ENCODE measurements around the gene CSNK1A1L.

The CSNK1A1L gene

DNA sequence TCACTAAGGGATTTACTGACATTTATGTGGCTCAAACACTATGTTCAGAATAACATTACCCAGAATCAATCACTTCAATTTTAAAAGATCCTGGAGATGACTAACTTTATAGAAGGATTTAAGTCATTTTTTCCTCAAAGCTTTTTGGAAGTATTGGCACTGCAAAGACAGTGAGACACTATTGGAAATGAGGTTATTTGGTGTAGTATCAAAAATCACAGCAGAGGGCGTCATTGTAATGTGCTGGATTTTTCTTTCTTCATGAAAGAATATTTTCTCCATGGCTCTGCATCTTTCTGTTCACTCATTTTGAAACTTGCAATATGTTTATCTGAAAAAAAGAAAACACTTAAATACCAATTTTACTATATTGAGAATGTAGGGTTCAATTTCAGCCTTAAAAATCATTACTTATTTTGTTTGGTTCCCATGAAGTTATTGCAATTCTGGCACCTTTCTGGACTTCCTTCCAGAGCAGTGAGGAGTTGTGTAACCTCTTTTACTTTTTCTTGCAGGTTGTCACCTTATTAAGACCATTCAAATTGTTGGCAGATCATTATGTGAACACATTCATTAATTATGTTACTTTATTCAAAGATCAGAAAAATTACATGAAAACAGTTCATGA is 3.7 kb upstream of the CSNK1A1L start:
- H3K4me3 ChIP-seq (ENCODE audit: low read length), result no peak overlapping the region
- DNase-seq (ENCODE audit: low read depth, low spot score), result peak; percentile 8

DNA sequence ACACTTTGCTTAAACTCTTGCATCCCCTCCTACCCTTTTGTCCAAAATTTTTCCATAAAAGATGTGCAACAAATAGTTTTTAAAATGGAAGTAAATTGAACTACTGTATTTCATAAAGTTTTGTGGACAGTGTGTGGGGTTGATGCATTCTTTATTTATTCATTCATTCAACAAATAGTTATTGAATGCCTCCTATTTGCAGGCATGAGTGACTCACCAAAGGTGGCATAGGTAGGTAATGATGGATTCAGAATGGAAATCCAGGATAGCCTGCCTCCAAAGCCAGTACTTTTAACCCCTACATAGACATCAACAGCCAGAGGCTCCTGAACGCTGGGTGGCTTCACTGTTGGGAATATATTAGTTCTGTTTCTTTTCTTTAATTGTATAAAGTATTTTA is 2.4 kb upstream of the CSNK1A1L start:
- no peak for DNase-seq (ENCODE audit: low read depth, low spot score)
- no peak overlapping the region for H3K4me3 ChIP-seq (ENCODE audit: low read length)

DNA sequence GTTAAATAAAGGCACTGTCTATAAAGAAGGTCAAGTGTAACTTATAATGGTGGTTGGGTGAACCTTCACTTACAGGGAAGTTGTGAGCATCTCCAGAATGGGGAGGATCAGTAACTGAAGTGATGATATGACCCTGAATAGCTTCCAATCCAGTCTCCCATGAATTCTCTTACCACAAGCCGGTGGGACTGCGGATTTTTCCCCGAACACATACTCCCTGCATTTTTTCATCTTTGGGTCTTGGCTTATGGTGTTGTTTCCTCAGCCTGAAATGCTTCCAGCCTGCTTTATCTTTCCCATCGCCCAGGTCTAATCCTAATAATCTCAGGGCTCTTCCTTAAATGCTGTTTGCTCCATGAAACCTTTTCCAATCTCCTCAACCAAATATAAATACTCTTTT is 2.0 kb upstream of the CSNK1A1L start:
- no peak for DNase-seq (ENCODE audit: low read depth, low spot score)
- H3K4me3 ChIP-seq (ENCODE audit: low read length), result no peak overlapping the region

DNA sequence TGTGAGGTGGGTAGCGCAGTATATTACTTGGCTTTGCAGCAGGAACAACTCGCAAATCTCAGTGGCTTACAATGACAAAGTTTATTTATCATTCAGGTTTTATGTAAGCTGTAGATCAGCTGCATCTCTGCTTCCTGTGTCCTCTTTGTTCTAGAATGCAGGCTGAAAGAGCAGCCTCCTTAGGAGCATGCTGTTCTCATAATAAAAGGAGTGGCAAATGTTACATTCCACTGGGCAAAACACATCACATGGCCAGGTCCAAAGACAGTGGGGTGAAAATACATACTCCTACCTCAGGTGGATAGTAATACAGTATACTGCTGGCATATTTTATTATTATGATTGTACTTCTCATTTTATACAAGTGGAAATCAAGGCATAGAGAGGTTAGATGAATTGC is 1.2 kb upstream of the CSNK1A1L start:
- no peak overlapping the region for H3K4me3 ChIP-seq (ENCODE audit: low read length)
- DNase-seq (ENCODE audit: low read depth, low spot score), result no peak

DNA sequence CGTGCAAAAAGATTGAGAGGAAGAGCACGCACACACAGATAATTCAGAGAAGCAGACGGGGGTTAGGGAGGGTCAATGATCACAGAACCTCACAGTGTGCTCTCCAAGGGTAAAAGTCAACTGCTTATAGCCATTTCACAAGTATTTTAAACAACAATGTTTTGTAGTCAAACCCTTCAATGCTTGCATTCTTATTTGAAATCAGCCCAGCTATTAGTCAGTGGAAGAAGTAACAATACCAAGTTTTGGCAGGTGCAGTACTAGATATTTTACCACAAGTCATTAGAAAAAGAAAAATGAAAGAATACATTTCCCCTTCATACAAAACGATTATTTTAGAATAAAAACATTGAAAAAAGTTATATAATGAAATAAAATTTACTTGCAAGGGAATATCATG is 2.6 kb downstream of the CSNK1A1L start:
- no peak for DNase-seq (ENCODE audit: low read depth, low spot score)
- no peak overlapping the region for H3K4me3 ChIP-seq (ENCODE audit: low read length)

DNA sequence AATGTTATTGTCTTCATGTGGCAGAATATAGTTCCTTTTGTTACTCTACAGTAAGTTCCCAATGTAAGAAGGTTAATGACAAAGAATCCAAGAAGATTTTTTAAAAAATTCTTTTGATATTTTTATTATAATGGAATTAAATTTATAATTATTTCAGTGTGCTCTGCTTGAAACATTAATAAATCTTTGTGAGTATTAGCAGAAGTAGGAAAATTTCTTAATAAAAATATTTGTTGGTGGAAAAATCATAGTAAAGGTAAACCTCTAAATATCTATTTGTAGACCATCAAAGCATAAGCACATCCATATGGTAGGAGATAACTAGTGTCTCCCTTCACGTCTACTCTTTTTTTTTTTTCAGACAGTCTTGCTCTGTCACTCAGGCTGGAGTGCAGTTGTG is 4.3 kb downstream of the CSNK1A1L start:
- no peak overlapping the region for H3K4me3 ChIP-seq (ENCODE audit: low read length)
- DNase-seq (ENCODE audit: low read depth, low spot score), result no peak

DNA sequence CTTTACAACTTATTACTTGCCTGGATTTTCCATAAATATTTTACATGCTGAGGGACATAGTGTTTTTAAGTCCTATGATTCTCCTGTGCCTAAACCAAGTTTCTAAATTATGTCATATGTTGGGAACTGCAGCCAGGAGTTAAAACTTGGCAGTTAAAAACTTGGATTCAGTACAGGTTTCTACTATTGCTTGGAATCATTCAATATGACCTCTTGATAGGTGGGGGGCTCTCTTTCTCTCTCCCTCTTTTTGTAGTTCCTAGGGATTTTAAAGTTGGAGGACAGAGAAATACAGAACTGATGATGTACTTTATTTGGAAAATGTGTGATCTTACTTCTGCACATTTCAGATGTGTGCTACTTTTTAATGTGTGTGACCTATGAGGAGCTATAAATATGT is 4.7 kb downstream of the CSNK1A1L start:
- H3K4me3 ChIP-seq (ENCODE audit: low read length), result no peak overlapping the region
- DNase-seq (ENCODE audit: low read depth, low spot score), result no peak

DNA sequence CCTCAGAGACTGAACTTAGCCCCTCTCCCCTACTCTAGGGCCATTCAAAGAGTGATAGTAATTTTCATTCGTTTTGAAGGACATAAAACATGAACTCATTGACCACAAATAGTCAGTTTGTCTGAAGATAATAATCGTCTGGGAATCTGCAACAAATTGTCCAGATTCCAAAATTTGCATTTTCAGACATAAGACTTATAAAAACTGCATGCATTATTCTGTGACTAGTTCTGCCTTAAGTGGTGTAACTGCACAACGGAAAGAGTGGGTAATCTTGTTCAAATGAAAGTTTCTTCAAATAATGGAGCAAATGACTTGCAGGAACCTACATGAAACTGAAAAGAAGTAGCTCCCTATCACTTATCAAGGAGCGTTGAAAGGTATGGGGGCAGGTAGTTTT is 8.4 kb downstream of the CSNK1A1L start:
- no peak overlapping the region for H3K4me3 ChIP-seq (ENCODE audit: low read length)
- DNase-seq (ENCODE audit: low read depth, low spot score), result no peak

DNA sequence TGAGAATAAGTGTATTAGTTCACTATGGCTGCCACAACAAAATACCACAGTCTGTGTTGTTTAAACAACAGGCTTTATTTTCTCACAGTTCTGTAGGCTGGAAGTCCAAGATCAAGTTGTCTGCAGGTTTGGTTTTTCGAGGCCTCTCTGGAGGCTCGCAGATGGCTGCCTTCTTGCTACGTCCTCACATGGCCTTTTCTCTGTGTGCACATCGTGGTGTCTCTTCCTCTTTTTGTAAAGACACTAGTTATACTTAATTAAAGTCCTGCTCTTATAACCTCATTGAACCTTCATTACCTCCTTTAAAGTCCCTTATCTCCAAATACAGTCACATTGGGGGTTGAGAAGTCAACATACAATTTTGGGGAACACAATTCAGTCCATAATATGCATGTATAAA is 10.6 kb downstream of the CSNK1A1L start:
- H3K4me3 ChIP-seq (ENCODE audit: low read length), result no peak overlapping the region
- no peak for DNase-seq (ENCODE audit: low read depth, low spot score)

DNA sequence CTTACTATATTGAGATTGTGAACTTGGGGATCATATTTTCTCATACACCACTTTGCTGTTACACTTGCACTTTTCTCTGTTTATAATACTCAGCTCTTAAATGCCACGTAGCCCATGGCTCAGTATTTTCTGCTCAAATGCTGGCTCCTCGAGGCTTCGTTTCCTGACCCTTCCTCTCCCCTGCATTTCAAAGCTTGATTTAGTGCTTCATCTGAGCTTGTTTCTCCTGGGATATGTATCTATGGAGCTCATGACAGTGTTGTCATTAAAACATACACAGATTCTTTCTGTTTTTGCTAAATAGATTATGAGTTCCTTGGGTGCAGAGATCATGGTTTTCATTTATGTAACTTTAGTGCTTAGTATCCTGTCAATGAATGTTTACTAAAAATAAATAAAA is 11.4 kb downstream of the CSNK1A1L start:
- no peak overlapping the region for H3K4me3 ChIP-seq (ENCODE audit: low read length)

DNA sequence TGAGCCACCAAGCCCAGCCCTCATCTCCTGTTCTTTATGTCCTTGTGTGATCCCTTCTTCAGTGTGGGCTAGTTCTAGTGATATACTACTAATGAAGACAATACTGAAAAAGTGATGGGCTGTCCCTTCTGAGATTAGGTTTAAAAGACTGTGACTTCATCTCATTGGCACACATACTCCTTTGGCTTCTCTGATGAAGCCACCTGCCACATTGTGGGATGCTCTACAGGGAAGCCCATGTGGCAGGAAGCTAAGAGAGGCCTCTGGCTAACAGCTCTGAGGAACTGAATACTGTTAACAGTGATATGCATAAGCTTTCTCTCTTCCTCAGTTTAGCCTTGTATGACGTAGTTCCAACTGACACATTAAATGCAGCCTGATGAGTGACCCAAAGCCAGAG is 13.6 kb downstream of the CSNK1A1L start:
- DNase-seq (ENCODE audit: low read depth, low spot score), result peak; percentile 5
- no peak overlapping the region for H3K4me3 ChIP-seq (ENCODE audit: low read length)

More for the DNA sequence above, 11.4 kb downstream of the CSNK1A1L start:
- no peak for DNase-seq (ENCODE audit: low read depth, low spot score)

DNA sequence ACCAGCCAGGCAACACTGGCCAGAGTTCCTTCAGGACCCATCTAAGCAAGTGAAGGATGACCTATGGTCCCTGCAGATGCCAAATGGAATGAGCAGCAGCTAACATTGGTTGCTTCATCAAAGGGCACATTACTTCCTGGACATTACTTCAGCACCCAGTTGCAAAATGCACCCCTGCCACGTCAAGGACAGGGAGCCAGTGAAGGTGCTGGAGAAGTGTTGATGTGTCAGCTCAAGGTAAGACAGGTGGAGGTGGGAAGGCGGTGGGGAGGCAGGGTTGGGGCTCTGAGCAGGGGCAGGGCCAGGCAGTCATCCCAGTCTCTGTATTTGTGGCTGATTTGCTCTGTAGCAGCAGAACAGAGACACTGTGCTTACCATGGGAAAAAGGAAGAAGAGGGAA is 14.6 kb downstream of the CSNK1A1L start:
- DNase-seq (ENCODE audit: low read depth, low spot score), result no peak
- H3K4me3 ChIP-seq (ENCODE audit: low read length), result no peak overlapping the region

DNA sequence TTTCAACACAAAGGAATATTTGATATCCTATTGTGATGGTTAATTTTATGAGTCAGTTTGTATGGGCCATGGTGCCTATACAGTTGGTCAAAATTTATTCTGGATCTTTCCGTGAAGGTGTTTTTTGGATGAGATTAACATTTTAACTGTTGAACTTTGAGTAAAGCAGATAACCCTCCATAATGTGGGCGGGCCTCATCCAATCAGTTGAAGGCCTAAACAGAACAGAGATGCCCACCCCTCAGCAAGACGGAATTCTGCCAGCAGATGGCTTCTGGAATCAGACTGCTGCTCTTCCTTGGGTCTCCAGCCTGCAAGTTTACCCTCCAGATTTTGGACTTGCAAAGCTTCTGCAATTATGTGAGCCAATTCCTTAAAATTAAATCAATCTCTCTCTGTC is 16.0 kb downstream of the CSNK1A1L start:
- DNase-seq (ENCODE audit: low read depth, low spot score), result no peak
- H3K4me3 ChIP-seq (ENCODE audit: low read length), result no peak overlapping the region

DNA sequence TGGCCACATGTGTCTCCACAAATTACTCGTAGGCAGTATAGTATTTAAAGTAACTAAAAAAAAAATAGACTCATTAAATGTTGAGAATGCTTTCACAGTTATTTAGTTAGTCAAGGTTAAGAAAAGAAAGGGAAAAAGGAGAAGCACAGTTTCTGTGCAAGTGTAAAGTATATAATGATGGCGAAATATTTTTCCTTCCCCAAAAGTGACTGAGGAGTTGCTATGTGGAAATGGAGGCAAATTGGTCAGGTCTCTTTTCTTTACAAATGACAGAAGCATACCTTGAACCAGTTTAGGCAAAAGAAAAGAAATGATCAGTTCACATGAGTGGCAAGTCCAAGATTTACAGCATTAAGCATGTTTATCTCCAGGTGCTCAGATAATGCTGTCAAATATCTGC is 18.0 kb downstream of the CSNK1A1L start:
- no peak overlapping the region for H3K4me3 ChIP-seq (ENCODE audit: low read length)
- no peak for DNase-seq (ENCODE audit: low read depth, low spot score)

DNA sequence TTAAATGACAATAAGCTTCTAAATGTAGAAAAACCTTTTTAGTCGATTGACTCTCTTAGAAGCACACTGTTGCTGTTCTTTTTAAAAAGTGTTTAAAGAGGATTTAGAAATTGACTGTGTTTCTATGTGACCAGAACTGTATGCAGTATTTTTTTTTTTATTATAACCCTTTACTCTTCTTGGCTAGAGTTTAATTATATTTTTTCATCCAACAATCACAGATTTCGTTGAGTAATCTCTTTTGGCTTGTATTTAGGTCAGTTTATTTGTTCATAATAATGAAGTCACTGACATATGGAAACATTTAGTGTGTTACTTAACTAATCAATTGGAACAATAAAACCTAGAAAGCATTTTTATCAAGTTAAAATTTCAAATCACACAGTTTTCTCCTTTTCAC is 19.9 kb downstream of the CSNK1A1L start:
- DNase-seq (ENCODE audit: low read depth, low spot score), result no peak
- no peak overlapping the region for H3K4me3 ChIP-seq (ENCODE audit: low read length)

DNA sequence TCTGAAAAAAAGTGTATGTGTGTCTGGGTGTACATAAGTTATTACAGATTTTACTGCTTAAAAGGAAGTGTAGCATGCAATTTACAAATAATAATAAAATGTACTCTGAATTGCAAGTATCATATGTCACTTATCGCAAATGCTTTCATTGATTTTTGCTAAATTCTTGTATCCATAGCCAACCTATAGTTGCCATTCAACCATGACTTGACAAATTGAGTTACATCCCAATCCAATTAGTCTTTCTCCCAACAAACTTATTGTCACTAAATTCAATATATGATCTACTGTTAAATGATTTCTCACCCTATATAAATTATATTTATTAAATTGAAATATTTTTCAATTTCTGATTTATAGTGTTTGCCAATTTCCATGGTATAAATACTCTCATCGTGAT is 28.6 kb downstream of the CSNK1A1L start:
- DNase-seq (ENCODE audit: low read depth, low spot score), result no peak

DNA sequence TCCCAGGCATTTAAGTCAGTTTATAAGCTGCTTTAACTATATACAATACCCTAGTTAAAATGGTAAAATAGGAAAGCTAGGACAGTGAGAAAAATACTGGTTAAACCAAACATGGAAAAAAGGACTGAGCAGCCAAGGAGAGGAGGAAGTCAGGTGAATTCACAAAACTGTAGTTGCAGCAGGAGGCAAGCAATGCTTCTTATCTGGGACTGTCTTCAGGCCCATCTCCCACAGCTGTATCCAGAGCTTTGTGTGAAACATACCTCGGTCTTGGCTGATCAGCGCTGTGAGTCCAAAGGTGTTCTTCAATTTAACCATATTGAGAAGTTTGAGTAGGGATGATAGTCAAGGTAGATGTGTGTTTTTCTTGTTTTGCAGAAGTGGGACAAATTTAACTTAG is 30.3 kb downstream of the CSNK1A1L start:
- no peak overlapping the region for H3K4me3 ChIP-seq (ENCODE audit: low read length)
- no peak for DNase-seq (ENCODE audit: low read depth, low spot score)

More for the DNA sequence above, 28.6 kb downstream of the CSNK1A1L start:
- H3K4me3 ChIP-seq (ENCODE audit: low read length), result no peak overlapping the region

DNA sequence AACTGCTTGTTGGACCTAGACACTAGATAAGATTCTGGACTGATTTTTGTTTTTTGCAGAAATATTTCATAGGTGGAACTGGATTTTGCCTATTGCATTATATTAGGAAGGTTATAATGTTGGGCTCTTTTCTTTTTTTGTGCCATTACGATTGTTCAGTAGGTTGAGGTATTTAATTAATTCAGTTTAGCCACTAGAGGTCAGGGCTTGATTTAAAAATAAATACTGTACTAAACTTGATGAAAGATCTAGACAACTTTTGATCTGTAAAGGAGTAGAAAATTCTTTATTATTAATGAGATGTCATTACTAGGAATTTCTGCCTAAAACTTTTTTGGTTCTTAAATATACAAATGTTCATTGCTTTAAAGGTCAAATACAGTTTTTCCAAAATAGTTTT is 30.8 kb downstream of the CSNK1A1L start:
- H3K4me3 ChIP-seq (ENCODE audit: low read length), result no peak overlapping the region
- DNase-seq (ENCODE audit: low read depth, low spot score), result peak; percentile 24

DNA sequence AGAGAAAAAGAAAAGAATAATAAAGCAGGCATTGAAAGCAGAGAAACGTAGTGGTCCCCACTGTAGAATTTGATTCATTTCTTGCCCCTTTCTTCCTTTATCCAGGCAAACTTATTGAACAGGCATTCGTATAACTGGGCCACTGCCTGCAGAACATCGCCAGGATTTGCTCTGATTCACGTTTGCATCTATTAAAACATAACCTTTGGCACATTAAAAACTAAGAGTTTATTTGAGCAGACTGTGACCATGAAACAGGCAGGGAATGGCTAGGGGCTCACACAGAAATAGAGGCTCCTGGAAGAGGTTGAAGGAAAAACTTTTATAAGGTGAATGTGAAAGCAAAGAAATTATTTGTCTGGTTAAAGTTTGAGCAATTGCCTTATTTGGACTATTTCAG is 33.4 kb downstream of the CSNK1A1L start:
- DNase-seq (ENCODE audit: low read depth, low spot score), result no peak
- no peak overlapping the region for H3K4me3 ChIP-seq (ENCODE audit: low read length)

DNA sequence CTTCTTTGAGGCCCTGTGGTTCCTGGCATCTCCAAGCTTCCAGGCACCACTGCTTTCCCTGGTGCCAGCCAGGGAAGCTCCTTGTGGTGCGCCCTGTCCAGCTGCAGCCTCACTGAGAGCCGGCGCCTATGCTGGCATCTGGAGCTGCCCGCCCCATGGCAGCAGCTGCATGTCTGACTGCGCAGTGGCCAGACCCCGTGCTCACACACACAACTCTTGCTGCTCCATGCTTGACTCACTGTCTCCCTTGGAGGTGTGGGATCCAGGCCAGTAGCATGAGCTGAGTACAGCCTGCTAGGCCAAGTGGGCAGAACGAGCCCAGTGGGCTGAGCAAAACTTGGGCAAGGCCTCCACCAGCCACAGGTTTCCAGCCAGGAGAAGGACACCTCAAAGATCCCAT is 34.5 kb downstream of the CSNK1A1L start:
- H3K4me3 ChIP-seq (ENCODE audit: low read length), result no peak overlapping the region
- DNase-seq (ENCODE audit: low read depth, low spot score), result no peak

DNA sequence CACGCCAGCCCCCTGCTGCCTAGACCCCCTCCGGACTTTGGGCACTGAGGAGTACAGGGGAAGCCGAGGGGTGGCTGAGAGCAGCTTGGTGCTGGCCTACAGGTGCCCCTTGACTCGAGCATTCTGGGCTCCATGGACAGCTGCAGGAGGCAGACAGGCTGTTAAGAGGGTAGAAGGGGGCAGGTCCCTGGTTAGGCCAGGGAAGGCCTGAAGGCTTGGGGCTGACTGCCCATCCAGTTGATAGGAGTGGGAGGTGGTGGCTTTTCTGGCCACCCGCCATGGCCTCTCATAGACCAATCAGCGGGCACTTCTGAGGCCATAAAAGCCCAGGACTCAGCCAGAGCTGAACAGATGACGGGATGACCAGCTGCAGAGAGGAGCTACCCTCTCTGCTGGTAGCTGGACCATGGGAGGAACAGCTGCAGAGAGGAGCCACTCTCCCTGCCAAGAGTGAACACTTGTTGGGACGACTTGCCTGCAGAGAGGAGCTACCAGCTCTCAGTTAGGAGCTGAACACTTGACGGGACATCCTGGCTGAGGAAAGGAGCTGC is 35.2 kb downstream of the CSNK1A1L start:
- no peak overlapping the region for H3K4me3 ChIP-seq (ENCODE audit: low read length)

More for the DNA sequence above, 35.2 kb downstream of the CSNK1A1L start:
- DNase-seq (ENCODE audit: low read depth, low spot score), result no peak
